Hepatocyte (in vitro differentiated cells): Measurements from ENCODE around the gene SNTN.

ENCODE experiments used
- EZH2 ChIP-seq: fragments of 200-600 bp; sonication (generic); IDR thresholded peaks from 2 replicates; pipeline ENCODE4 v1.6.1; 2016; ENCODE audit warnings: antibody characterized with exemption, mild to moderate bottlenecking, borderline replicate concordance
- EZH2phosphoT487 ChIP-seq: fragments of 200-600 bp; sonication (generic); IDR thresholded peaks from one replicate; pipeline ENCODE4 v1.6.1; 2018; ENCODE audit warnings: antibody characterized with exemption, mild to moderate bottlenecking, low read depth, moderate library complexity; ENCODE audit not compliant: unreplicated experiment, severe bottlenecking
- TF ChIP-seq, protein P1 (sequence below): fragments of 200-600 bp; sonication (generic); IDR thresholded peaks from 2 replicates; pipeline ENCODE4 v1.5.1; 2016; ENCODE audit warnings: antibody characterized with exemption, mild to moderate bottlenecking; ENCODE audit not compliant: poor library complexity

DNA sequence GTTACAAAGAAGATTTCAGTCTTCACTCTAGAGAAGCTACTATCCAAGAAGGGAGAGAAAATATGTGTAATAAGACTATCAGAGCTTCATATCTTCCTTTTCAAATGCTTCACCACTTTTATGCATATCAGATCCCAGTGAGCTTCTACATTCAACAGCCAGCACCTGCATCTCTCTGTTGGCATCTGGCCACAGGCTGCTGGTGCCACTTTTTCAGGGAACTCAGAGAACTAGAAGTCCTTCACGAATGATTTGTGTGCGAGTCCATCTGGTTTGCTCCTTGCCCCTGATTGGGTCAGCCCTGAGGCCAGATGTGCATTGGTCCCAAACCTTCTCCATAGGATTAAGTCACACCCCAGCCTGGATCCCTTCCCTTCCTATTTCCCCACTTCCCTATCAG is 22.1 kb downstream of the SNTN start:
- TF ChIP-seq, protein P1, sequence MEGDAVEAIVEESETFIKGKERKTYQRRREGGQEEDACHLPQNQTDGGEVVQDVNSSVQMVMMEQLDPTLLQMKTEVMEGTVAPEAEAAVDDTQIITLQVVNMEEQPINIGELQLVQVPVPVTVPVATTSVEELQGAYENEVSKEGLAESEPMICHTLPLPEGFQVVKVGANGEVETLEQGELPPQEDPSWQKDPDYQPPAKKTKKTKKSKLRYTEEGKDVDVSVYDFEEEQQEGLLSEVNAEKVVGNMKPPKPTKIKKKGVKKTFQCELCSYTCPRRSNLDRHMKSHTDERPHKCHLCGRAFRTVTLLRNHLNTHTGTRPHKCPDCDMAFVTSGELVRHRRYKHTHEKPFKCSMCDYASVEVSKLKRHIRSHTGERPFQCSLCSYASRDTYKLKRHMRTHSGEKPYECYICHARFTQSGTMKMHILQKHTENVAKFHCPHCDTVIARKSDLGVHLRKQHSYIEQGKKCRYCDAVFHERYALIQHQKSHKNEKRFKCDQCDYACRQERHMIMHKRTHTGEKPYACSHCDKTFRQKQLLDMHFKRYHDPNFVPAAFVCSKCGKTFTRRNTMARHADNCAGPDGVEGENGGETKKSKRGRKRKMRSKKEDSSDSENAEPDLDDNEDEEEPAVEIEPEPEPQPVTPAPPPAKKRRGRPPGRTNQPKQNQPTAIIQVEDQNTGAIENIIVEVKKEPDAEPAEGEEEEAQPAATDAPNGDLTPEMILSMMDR = no peak
- TF ChIP-seq EZH2 = no peak
- no peak for TF ChIP-seq EZH2phosphoT487
